GM12892 (cell line): Measurements from ENCODE around the gene TMC8.
A peak's percentile ranks its signal among the peaks of the same experiment; 100 is the strongest.

Experiments
- POLR2A ChIP-seq: IDR thresholded peaks from 2 replicates; pipeline ENCODE4 v1.6.1; 2011; ENCODE audit warnings: low read depth, low read length, control low read depth
- POLR2AphosphoS5 ChIP-seq: IDR thresholded peaks from 2 replicates; pipeline ENCODE4 v1.6.1; 2011; ENCODE audit warnings: low read depth, low read length, control low read depth
- TAF1 ChIP-seq: IDR thresholded peaks from 2 replicates; pipeline ENCODE4 v1.6.1; 2011; ENCODE audit warnings: low read depth, mild to moderate bottlenecking, control low read depth, low read length, borderline replicate concordance

- TF ChIP-seq TAF1 = peak; percentile 60; the same call in 1 of the 2 replicates
- peak; percentile 78 for TF ChIP-seq POLR2A
- peak; percentile 72 for TF ChIP-seq POLR2AphosphoS5
Observed at GRCh38 chr17:78130437-78131101, at the start of gene TMC8.
